ENCODE measurements around the gene PACS1. TPM values are rescaled to one million over a fixed set of nuclear protein-coding genes. Genes with fewer than 3 reads are reported as not detected.

PACS1 gene
- total RNA-seq, 1 experiment from 2014 or later, result 100 TPM

- peaks cover 8% of the 10 kb centered on the region; the same call in 1 of the 2 replicates for H3K4me1 ChIP-seq (replicated peaks; ENCODE audit: insufficient read depth)
- H3F3A ChIP-seq (ENCODE audit: insufficient read depth, low read depth), result peaks cover 18% of the 10 kb centered on the region; the same call in 1 of the 2 replicates
- BruUV-seq (replicated peaks), result no TSS peak
- intact Hi-C loops (cut with micrococcal nuclease; ENCODE audit: unreplicated experiment), result no loop called here
- no peaks in the 10 kb centered on the region for H3K9me2 ChIP-seq (ENCODE audit: insufficient read depth)
- H4K20me1 ChIP-seq (ENCODE audit: insufficient read depth), result peaks cover 1% of the 10 kb centered on the region; the same call in 1 of the 2 replicates
- no peaks in the 10 kb centered on the region for H3K9me3 ChIP-seq (ENCODE audit: insufficient read depth, low read depth)
- no peak overlapping the region for H3K27ac ChIP-seq
- no peak for DNase-seq
- ChIA-PET POLR2A (ENCODE audit: unreplicated experiment) (no interaction called here), CTCF (no interaction called here)
- no peak overlapping the region for H2AFZ ChIP-seq
- peaks cover 16% of the 10 kb centered on the region for H3K79me2 ChIP-seq (ENCODE audit: low read depth)
- no peak overlapping the region for H3K4me3 ChIP-seq
- no peak overlapping the region for H3K4me2 ChIP-seq
- no peaks in the 10 kb centered on the region for H3K36me3 ChIP-seq (ENCODE audit: low read depth)
- H3K27me3 ChIP-seq (ENCODE audit: insufficient read depth, low read depth), result no peaks in the 10 kb centered on the region
- TF ChIP-seq CTCF (conservative IDR thresholded peaks at IDR 0.05) (no peak), EZH2 (IDR thresholded peaks at IDR 0.05; ENCODE audit: low read depth) (no peak)
These were observed 60.9 kb downstream of the PACS1 start for GRCh38 chr11:66130978-66131377.

GRCh38 chr11:66131937-66132632 lies 62.0 kb downstream of the PACS1 start:
- no peak overlapping the region for H2AFZ ChIP-seq
- H3K27ac ChIP-seq, result no peak overlapping the region
- no peaks in the 10 kb centered on the region for H3K27me3 ChIP-seq (ENCODE audit: insufficient read depth, low read depth)
- H3K4me2 ChIP-seq, result no peak overlapping the region
- ChIA-PET CTCF (no interaction called here), POLR2A (ENCODE audit: unreplicated experiment) (no interaction called here)
- no peaks in the 10 kb centered on the region for H3K36me3 ChIP-seq (ENCODE audit: low read depth)
- H3K9me3 ChIP-seq (ENCODE audit: insufficient read depth, low read depth), result no peaks in the 10 kb centered on the region
- no peaks in the 10 kb centered on the region for H3K9me2 ChIP-seq (ENCODE audit: insufficient read depth)
- BruUV-seq (replicated peaks), result no TSS peak
- intact Hi-C loops (cut with micrococcal nuclease; ENCODE audit: unreplicated experiment), result no loop called here
- H3K4me3 ChIP-seq, result no peak overlapping the region
- H3F3A ChIP-seq (ENCODE audit: insufficient read depth, low read depth), result peaks cover 24% of the 10 kb centered on the region; the same call in 1 of the 2 replicates
- H3K79me2 ChIP-seq (ENCODE audit: low read depth), result peaks cover 10% of the 10 kb centered on the region; the same call in 1 of the 2 replicates
- peaks cover 2% of the 10 kb centered on the region; the same call in 1 of the 2 replicates for H4K20me1 ChIP-seq (ENCODE audit: insufficient read depth)
- no peak for DNase-seq
- H3K4me1 ChIP-seq (replicated peaks; ENCODE audit: insufficient read depth), result peaks cover 6% of the 10 kb centered on the region
- TF ChIP-seq EZH2 (IDR thresholded peaks at IDR 0.05; ENCODE audit: low read depth) (no peak), CTCF (conservative IDR thresholded peaks at IDR 0.05) (no peak)

- peaks cover 18% of the 10 kb centered on the region; the same call in 1 of the 2 replicates for H3F3A ChIP-seq (ENCODE audit: insufficient read depth, low read depth)
- ChIA-PET POLR2A (ENCODE audit: unreplicated experiment) (no interaction called here), CTCF (interaction anchor here (0.6 to 2.6 kb wide), 2 partner anchors 64 to 100 kb away, joined by 3 to 7 read pairs; no protein-coding TSS in a partner anchor)
- H3K4me1 ChIP-seq (replicated peaks; ENCODE audit: insufficient read depth), result peaks cover 12% of the 10 kb centered on the region
- H3K36me3 ChIP-seq (ENCODE audit: low read depth), result no peaks in the 10 kb centered on the region
- no peak overlapping the region for H3K4me2 ChIP-seq
- TF ChIP-seq CTCF (conservative IDR thresholded peaks at IDR 0.05), result no peak
- TF ChIP-seq EZH2 (IDR thresholded peaks at IDR 0.05; ENCODE audit: low read depth), result no peak
- intact Hi-C loops (cut with micrococcal nuclease; ENCODE audit: unreplicated experiment), result no loop called here
- no peaks in the 10 kb centered on the region for H3K9me2 ChIP-seq (ENCODE audit: insufficient read depth)
- no peak for DNase-seq
- H2AFZ ChIP-seq, result no peak overlapping the region
- BruUV-seq (replicated peaks), result no TSS peak
- no peak overlapping the region for H3K27ac ChIP-seq
- no peaks in the 10 kb centered on the region for H3K27me3 ChIP-seq (ENCODE audit: insufficient read depth, low read depth)
- peaks cover 11% of the 10 kb centered on the region; the same call in 1 of the 2 replicates for H3K79me2 ChIP-seq (ENCODE audit: low read depth)
- no peak overlapping the region for H3K4me3 ChIP-seq
- H4K20me1 ChIP-seq (ENCODE audit: insufficient read depth), result peaks cover 2% of the 10 kb centered on the region; the same call in 1 of the 2 replicates
- no peaks in the 10 kb centered on the region for H3K9me3 ChIP-seq (ENCODE audit: insufficient read depth, low read depth)
These were observed 63.2 kb downstream of the PACS1 start for GRCh38 chr11:66133216-66133775.
